HG03460 (cell line): ENCODE results near the gene ANKHD1.
A peak's percentile ranks its signal among the peaks of the same experiment; 100 is the strongest.

Experiments used
- ATAC-seq: cut with Tn5 transposase; IDR thresholded peaks from one replicate; pipeline ENCODE4 v1.9.1; 2021; ENCODE audit not compliant: unreplicated experiment

Gene ANKHD1

DNA sequence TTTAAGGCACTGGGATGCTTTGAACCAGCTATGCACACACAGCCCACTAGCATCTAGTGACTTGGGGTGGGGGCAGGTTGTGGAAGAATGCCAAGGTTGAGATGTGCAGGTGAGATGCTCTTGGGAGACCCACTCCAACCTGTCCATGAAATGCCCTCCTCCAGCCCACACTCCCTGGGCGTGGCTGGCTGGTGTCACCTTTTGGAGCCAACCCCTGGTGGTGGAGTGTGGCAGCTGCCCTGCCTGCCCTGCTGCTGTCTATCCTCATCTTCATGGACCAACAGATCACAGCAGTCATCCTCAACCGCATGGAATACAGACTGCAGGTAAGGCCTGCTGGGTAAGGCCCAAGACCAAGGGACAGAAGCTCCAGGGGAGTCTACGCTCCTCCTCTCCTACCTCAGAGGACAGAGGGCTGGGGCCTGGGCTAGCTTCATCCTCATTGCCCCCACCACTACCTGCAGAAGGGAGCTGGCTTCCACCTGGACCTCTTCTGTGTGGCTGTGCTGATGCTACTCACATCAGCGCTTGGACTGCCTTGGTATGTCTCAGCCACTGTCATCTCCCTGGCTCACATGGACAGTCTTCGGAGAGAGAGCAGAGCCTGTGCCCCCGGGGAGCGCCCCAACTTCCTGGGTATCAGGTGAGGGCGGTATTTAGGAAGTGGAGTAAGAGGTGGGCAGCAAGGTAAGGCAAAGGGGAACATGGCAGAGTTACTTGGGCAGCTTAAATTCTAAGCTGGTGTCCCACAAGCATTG, 34.2 kb upstream of the ANKHD1 start:
- no peak for ATAC-seq

DNA sequence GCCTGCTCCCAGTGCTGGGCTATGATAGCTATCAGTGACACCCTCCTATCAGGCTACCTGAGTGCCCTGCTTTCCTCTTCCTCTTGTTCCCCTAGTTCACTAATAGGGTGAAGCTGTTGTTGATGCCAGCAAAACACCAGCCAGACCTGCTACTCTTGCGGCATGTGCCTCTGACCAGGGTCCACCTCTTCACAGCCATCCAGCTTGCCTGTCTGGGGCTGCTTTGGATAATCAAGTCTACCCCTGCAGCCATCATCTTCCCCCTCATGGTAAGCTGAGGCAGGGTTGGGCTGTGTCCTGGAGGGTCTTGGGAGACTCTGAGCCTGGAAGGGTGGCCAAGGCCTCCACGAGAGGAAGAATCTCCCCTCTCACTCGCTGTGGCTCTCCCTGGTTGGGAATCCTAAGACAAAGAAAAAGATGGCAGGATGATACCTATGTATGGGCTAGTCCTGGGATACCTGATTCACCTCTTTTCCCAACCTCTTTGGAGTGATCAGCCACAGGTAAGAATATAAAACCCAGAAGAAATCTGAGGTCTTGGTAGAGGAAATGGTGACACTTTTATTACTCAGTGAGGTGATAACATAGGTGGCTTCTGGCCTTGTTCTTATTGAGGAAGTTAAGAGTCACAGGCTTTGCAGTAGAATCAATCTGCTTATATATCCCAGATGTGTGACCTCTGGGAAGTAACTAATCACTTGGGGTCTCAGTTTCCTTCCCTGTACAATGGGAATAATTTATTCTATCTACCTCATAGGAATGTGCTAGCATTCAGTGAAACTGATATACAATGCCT, 30.1 kb upstream of the ANKHD1 start:
- ATAC-seq: no peak

DNA sequence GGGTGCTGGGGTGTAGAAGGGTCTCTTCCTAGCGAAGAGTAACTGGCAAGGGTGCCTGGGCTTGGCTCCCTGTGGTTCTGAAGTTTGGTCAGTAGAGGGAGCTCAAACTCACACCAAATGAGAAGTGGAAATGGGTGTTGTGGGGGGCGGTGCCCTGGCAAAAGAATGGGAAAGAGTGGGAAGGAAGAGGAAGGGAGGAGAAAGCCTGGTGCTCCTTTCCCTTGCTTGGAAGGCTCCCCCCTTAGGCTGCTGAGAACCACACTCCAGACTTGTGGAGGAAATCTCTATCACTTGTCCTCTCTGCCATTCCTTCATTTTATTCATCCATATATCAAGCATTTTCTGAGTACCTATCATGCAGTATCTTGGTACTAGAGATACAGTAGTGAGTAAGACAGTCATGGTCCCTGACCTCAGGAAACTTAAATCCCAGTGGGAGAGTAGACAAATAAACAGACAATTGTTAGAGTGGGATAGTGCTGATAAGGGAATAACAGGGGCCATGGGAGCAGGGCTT, 28.6 kb upstream of the ANKHD1 start:
- no peak for ATAC-seq

DNA sequence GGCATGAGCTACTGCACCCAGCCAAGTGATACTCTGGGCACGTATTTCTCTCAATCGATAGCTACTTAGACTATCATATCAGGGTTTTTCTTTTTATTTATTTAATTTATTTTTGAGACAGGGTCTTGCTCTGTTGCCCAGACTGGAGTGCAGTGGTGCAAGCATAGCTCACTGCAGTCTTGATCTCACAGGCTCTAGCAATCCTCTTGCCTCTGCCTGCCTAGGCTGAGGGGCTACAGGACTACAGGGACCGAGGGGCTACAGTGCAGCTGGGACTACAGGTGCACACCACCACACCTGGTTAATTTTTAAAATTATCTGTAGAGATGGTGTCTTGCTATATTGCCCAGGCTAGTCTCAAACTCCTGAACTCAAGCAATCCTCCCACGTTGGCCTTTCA, 20.3 kb upstream of the ANKHD1 start:
- ATAC-seq: no peak

DNA sequence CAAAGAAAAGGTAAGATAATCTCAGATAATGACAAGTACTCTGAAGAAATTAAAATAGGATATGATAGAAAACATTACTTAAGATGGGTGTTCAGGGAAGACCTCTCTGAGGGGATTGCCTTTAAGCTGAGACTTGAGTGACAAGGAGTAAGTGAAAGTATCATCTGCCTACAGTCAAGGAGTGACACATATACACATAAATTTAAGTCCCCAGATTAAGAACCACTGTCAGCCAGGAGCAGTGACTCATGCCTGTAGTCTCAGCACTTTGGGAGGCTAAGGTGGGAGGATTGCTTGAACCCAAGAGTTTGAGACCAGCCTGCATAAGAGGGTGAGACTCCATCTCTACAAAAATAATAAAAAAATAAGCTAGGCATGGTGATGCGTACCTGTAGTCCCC, 19.7 kb upstream of the ANKHD1 start:
- no peak for ATAC-seq

DNA sequence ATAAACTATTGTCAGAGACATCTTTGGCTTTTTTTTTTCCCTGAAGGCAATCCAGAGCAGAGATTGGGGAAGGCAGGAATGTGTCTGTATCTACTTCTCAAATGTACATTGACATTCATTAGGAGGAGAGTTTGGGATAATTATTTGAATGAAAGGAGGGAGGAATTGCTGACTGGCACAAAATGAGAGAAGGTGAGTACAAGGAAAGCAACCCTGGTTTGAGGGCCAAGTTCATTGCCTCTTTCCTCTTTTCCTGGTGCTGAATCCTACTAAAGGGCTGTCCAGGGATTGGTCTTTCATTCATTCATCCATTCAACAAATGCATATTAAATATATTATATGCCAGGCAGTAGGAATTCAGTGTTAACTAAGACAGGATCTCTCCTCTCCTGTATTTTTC, 18.8 kb upstream of the ANKHD1 start:
- ATAC-seq: no peak

DNA sequence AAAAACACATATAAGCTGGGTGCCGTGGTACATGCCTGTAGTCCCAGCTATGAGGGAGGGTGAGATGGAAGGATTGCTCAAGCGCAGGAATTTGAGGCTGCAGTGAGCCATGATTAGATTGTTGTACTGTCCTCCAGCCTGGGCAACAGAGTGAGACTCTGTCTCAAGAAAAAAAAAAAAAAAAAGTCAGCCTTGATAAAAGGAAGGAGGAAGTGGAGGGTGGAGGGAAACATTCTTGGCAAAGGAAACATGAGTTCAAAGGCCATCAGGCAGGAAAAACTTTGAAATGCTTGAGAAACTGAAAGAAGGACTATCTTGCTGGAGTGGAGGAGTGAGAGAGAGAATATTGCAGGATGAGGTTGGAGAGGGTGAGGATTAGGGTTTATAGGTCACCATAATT, 18.3 kb upstream of the ANKHD1 start:
- no peak for ATAC-seq

DNA sequence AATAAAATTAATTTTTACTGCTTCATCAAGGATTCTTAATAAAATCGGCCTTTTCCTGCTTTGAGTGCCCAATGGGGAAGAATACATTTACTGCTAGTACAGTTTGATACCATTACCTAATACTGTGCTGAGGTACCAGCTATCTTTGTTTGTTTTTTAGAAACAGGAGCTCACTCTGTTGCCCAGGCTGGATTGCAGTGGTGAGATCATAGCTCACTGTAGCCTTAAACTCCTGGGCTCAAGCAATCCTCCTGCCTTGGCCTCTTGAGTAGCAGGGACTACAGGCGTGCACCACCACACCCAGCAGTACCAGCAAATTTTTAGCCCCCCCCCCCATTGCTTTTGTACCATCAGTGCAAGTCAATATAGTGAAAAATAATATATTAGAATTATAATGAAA, 13.6 kb upstream of the ANKHD1 start:
- no peak for ATAC-seq

DNA sequence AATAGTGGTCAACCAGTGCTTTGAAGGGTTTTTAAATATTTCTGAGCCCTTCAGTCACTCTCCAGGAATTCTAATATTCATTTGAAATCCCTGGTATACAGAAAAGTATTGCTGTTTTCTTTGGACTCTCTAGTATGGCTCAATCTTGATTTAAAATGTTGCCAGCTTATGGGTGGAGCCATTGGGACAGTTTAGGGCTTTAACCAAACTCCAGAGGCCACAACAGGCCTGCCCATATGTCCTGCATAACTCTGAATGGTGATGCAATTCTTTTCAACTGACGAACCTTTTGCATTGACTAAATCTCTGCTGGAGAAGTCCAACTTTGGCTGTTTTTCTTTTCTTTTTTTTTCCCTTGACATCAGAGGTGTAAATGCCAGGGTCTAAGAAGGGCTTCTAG, 10.3 kb upstream of the ANKHD1 start:
- no peak for ATAC-seq

DNA sequence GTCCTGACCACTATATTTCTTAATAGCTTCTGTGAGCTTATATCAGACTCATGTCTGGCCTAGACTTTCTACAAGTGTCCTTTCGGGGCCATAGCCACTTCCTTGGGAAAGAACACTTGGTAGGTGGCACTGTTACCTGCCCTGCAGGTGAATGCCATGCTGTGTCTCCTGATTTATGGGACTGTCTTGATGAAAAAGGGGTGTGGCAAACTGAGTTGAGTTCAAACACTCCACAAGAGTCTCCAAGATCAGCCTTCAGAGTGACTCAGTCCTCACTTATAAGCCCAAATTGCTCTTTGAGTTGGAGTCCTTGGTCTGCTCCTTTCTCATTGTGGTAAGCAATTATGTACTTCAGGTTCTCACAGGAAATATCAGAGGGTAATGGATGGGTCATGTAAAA, 9.9 kb upstream of the ANKHD1 start:
- ATAC-seq: no peak

DNA sequence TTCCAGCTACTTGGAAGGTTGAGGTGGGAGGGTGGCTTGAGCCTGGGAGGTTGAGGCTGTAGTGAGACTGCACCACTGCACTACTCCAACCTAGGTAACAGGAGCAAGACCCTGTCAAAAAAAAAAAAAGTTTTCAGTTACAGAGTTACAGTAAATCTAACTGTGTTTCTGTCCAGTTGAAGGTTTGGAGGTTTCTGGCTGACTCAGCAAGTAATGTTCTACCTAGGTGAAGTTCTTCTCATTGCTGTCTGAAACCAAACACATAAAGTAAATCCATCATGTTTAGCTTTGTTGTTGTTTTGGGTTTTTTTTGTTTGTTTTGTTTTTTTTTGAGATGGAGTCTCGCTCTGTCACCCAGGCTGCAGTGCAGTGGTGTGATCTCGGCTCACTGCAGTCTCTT, 7.9 kb upstream of the ANKHD1 start:
- no peak for ATAC-seq

DNA sequence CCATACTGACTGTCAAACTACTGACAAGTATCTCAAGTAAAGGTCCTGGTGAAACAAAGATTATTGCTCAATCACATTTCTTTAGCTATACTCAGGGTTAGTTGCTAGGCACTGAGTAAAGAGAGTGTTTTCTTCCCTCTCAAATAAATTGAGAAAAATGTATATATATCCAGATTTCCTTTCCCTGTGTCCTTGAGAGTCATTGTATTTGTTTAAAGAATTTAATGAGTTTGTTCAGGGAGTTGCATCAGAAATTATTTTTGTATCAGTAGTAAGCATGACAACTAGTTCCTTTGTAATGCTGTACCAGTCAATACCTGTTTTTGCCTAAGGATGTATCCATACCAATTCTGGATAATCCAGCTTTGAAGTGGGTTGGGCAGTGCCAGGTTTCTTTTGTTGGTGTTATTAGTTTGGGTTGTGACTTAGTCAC, 3.2 kb upstream of the ANKHD1 start:
- ATAC-seq: no peak

DNA sequence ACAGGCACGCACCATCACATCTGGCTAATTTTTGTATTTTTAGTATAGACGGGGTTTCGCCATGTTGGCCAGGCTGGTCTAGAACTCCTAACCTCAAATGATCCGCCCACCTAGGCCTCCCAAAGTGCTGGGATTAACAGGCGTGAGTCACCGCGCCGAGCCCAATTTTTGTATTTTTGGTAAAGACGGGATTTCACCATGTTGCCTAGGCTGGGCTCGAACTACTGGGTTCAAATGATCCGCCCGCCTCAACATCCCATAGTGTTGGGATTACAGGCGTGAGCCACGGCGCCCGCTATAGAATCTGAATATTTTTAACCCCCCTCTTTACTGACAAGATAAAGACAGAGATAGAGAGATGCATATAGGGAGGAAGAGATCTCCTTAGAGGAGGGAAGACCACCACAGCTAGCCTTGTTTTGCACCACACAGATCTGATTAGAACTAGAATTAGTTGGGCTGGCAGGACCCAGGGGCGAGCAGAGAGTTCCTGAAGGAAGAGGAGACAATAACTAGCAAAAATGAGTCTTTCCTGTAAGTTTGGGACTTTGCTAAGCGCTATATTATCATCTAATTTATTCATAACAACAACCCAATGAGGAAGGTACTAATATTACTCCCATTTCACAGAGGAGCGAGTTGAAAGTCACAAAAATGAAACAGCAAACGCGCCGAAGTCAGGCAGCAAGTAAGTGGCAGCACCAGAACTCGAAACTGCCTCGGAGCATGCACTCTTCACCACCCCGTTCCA, 1.5 kb upstream of the ANKHD1 start:
- ATAC-seq: no peak

DNA sequence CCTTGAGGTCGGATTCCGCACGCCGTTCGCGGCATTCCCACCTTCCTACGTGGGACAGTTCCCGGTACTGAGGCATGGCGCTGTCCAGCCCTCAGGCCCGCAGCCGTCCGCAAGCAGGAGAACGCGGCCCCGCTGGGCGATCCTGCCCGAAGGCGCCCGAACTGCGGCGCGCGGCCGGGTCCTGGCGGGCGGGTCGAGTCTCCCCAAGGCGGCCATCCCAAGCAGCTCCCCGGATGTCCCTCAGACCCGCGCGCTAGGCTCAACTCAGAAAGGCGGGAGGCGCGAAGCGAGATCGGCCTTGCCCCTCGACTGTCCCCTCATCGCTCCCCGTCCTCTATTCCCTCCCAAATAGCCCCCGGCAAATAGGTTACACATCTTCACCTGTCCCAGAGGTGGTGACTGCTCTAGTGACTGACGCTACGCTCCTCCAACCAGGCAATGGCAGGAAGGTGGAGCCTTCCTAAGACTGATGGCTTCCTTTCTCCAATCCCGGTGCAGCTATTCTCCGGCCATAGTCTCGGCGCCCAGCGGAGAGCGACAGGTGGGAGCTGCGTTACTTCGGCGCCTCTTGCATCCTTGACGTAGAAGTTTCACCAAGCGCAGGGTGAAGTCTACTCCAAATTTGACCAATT, 787 bp upstream of the ANKHD1 start:
- peak; percentile 63 for ATAC-seq

DNA sequence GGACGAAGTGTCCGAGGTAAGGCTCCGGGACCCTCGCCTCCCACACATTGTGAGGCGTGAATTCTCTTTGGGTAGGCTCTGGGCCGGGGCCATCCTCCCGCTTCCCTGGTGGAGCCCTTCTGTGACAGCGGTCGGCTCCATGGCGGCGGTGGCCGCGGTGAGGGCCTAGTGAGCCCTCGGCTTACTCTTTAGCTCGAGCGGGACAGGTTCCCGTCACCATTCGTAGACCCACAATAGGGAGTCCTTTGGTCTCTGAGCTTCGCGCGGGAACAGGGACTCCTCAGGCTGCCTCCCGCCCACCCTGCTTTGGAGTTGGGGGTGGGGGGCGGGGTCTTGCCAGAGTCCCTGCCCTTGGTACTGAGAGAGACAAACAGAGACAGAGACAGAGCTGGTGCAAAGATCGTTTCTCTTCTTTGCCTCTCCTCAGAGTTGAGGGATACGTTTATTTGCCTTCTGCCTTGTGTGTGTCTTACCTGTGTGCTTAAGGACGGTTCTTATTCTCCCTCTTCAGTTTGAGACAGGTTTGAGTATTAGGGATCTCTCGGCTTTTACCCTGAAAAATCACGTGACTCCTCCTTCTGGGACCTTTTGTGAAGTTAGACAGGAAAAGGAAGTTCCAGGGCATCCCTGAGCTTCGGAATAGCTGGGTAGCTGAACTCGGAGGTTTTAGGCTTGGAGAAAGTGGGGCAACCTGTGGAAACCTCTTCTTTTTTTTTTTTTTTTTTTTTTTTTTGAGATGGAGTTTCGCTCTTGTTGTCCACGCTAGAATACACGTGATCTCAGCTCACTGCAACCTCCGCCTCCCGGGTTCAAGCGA, 833 bp downstream of the ANKHD1 start:
- ATAC-seq: peak; percentile 1

DNA sequence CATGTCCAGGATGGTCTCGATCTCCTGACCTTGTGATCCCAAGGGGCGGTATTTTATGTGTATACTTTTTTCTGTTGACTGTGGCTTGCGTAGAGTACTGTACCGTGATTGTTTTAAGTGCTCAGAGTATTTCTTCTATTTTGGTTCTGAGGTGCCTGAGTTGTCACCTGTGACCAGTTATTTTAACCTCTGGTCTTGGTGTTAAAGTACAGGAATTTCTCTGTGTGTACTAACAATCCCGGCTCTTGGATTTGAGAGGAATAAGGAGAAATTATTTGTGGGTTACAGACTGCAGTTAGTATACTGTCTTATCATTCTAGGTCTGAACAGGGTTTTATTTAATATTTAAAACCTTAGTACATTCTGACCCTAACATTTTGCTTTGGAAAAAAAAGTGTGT, 2.0 kb downstream of the ANKHD1 start:
- no peak for ATAC-seq

DNA sequence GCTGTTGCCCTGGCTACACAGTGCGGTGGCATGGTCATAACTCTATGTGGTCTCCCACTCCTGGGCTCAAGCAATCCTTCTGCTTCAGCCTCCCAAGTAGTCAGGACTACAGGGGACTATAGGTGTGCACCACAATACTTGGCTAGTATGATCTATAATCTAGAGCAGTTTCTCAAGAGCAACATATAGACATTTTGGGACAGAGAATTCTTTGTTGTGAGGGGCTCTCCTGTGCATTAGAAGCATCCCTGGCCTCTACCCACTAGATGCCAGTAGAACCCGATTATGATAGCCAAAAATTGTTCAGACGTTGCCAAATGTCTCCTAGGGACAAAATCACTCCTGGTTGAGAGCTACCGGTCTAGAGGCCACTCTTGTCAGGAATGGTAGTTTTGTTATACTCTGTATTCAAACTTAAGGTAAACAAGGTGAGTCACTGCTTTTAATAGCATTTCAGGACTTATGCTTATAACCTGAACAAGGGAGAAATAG, 7.2 kb downstream of the ANKHD1 start:
- ATAC-seq: no peak

DNA sequence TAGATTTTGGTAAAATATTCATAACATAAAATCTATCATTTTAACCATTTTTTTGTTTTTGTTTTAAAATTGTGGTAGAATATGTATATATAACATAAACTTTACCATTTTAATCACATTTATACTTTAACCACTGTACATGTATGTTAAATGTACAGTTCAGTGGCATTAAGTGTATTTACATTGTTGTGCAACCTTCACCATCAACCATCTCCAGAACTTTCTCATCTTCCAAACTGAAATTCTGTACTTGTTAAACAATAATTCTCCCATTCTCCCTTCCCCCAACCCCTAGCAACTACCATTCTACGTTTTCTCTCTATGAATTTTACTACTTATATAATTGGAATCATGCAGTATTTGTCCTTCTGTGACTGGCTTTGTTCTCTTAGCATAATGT, 11.6 kb downstream of the ANKHD1 start:
- ATAC-seq: no peak

DNA sequence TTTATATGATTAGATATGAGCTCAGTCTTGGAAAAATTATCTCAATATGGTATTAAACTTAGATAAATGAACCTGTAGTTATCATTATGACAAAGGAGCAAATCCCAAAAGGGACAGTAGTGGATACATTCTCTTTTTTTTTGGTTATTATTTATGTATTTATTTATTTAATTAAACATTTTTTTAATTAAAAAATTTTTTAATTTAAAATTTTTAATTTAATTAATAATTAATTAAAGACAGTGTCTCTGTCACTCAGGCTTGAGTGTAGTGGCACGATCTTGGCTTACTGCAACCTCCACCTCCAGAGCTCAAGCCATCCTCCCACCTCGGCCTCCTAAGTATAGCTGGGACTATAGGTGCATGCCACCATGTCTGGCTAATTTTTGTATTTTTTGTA, 15.6 kb downstream of the ANKHD1 start:
- ATAC-seq: no peak

DNA sequence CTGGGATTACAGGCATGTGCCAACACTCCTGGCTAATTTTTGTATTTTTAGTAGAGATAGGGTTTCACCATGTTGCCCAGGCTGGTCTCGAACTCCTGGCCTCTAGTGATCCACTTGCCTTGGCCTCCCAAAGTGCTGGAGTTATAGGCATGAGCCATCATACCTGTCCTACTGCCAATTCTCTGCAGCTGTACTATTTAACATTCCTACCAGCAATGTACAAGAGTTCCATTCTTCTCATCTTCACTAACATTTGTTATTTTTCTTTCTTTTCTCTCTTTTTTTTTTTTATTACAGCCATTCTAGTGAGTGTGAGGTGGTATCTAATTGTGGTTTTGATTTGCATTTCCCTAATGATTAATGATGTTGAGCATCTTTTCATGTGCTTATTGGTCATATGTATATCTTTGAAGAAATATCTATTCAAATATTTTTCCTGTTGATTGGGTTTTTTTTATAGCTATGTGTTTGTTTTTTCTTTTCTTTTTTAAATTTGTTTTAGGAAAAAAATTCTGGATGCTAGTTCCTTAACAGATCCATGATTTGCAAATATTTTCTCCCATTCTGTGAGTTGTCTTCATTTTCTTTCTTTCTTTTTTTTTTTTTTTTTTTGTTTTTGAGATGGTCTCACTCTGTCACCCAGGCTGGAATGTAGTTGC, 17.4 kb downstream of the ANKHD1 start:
- ATAC-seq: no peak
